ENCODE measurements around the gene GOLGA7B. TPM values are rescaled to one million over a fixed set of nuclear protein-coding genes. Genes with fewer than 3 reads are reported as not detected.

GOLGA7B gene
- total RNA-seq, 1 donor from 2014 or later, result 0.05 TPM

GRCh38 chr10:97892506-97892905, 42.9 kb downstream of the GOLGA7B start:
- Mint-ChIP-seq H3K36me3 (ENCODE audit: unreplicated experiment) (no peaks in the 10 kb centered on the region), H3K4me1 (ENCODE audit: unreplicated experiment) (peaks cover 37% of the 10 kb centered on the region), H3K4me3 (ENCODE audit: unreplicated experiment) (no peak overlapping the region), H3K27ac (ENCODE audit: unreplicated experiment) (no peak overlapping the region), H3K9me3 (ENCODE audit: unreplicated experiment) (no peaks in the 10 kb centered on the region), H3K27me3 (ENCODE audit: unreplicated experiment) (peaks cover 10% of the 10 kb centered on the region)
- TF ChIP-seq, protein P1, sequence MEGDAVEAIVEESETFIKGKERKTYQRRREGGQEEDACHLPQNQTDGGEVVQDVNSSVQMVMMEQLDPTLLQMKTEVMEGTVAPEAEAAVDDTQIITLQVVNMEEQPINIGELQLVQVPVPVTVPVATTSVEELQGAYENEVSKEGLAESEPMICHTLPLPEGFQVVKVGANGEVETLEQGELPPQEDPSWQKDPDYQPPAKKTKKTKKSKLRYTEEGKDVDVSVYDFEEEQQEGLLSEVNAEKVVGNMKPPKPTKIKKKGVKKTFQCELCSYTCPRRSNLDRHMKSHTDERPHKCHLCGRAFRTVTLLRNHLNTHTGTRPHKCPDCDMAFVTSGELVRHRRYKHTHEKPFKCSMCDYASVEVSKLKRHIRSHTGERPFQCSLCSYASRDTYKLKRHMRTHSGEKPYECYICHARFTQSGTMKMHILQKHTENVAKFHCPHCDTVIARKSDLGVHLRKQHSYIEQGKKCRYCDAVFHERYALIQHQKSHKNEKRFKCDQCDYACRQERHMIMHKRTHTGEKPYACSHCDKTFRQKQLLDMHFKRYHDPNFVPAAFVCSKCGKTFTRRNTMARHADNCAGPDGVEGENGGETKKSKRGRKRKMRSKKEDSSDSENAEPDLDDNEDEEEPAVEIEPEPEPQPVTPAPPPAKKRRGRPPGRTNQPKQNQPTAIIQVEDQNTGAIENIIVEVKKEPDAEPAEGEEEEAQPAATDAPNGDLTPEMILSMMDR (IDR thresholded peaks at IDR 0.05), result no peak
- no peak for DNase-seq (ENCODE audit: extremely low spot score, unreplicated experiment)

GRCh38 chr10:97892939-97893338, 43.3 kb downstream of the GOLGA7B start:
- Mint-ChIP-seq H3K4me1 (ENCODE audit: unreplicated experiment) (peaks cover 32% of the 10 kb centered on the region), H3K9me3 (ENCODE audit: unreplicated experiment) (no peaks in the 10 kb centered on the region), H3K27ac (ENCODE audit: unreplicated experiment) (no peak overlapping the region), H3K36me3 (ENCODE audit: unreplicated experiment) (no peaks in the 10 kb centered on the region), H3K4me3 (ENCODE audit: unreplicated experiment) (no peak overlapping the region), H3K27me3 (ENCODE audit: unreplicated experiment) (peaks cover 10% of the 10 kb centered on the region)
- TF ChIP-seq, protein P1 (IDR thresholded peaks at IDR 0.05), result no peak
- no peak for DNase-seq (ENCODE audit: extremely low spot score, unreplicated experiment)

DNA sequence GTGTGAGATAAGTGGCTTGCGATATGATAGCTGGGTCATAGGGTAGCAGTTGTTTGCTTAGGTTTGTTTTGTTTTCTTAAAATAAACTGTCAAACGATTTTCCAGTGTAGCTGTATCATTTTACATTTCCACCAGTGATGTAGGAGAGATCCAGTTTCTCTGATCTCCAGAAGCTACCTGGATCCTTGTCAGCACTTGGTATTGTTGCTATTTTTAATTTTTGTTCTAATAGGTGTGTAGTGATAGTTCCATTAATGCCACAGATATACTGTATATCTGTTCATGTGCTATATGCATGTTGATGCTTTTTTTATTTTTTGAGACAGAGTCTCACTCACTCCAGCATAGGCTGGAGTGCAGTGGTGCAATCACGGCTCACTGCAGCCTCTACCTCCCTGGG, 44.4 kb downstream of the GOLGA7B start:
- Mint-ChIP-seq H3K9me3 (ENCODE audit: unreplicated experiment) (no peaks in the 10 kb centered on the region), H3K4me3 (ENCODE audit: unreplicated experiment) (no peak overlapping the region), H3K27ac (ENCODE audit: unreplicated experiment) (no peak overlapping the region), H3K36me3 (ENCODE audit: unreplicated experiment) (no peaks in the 10 kb centered on the region), H3K27me3 (ENCODE audit: unreplicated experiment) (peaks cover 10% of the 10 kb centered on the region), H3K4me1 (ENCODE audit: unreplicated experiment) (peaks cover 21% of the 10 kb centered on the region)
- TF ChIP-seq, protein P1 (IDR thresholded peaks at IDR 0.05), result no peak
- no peak for DNase-seq (ENCODE audit: extremely low spot score, unreplicated experiment)

- Mint-ChIP-seq H3K4me1 (ENCODE audit: unreplicated experiment) (peaks cover 11% of the 10 kb centered on the region), H3K36me3 (ENCODE audit: unreplicated experiment) (no peaks in the 10 kb centered on the region), H3K27me3 (ENCODE audit: unreplicated experiment) (peaks cover 10% of the 10 kb centered on the region), H3K27ac (ENCODE audit: unreplicated experiment) (no peak overlapping the region), H3K4me3 (ENCODE audit: unreplicated experiment) (no peak overlapping the region), H3K9me3 (ENCODE audit: unreplicated experiment) (no peaks in the 10 kb centered on the region)
- no peak for DNase-seq (ENCODE audit: extremely low spot score, unreplicated experiment)
- TF ChIP-seq, protein P1 (IDR thresholded peaks at IDR 0.05), result no peak
These were observed 45.4 kb downstream of the GOLGA7B start for GRCh38 chr10:97895084-97895483.

DNA sequence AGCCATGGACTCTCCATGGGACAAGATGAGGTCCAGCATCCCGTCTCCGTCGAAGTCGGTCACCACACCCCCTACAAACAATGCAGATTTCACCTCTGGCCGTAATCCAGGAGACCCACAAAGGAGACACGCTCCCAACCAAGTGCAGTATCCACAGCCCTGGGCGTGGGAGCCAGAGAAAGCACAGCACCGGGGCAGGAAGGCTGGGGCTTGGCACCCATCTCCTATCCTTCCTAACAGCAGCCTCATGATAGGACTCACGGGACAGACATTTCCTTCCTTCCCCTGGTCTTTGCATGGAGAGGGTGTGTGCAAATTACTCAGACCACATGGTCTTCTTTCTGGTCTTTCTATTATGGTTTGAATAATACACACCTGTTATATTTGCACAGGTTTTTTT, 46.3 kb downstream of the GOLGA7B start:
- no peak overlapping the region for H3K4me3 Mint-ChIP-seq (ENCODE audit: unreplicated experiment)
- H3K27ac Mint-ChIP-seq (ENCODE audit: unreplicated experiment), result no peak overlapping the region

More for the DNA sequence above, 46.3 kb downstream of the GOLGA7B start:
- no peaks in the 10 kb centered on the region for H3K9me3 Mint-ChIP-seq (ENCODE audit: unreplicated experiment)
- H3K4me1 Mint-ChIP-seq (ENCODE audit: unreplicated experiment), result peaks cover 6% of the 10 kb centered on the region
- no peaks in the 10 kb centered on the region for H3K36me3 Mint-ChIP-seq (ENCODE audit: unreplicated experiment)
- peaks cover 10% of the 10 kb centered on the region for H3K27me3 Mint-ChIP-seq (ENCODE audit: unreplicated experiment)
- no peak for DNase-seq (ENCODE audit: extremely low spot score, unreplicated experiment)
- TF ChIP-seq, protein P1 (IDR thresholded peaks at IDR 0.05), result no peak

Data from osteocyte (in vitro differentiated cells).